HT-29 (cell line): Measurements from ENCODE around the gene ARHGAP36. TPM values are rescaled to one million over a fixed set of nuclear protein-coding genes. Genes with fewer than 3 reads are reported as not detected.

Experiments used
- DNase-seq: peaks from one replicate; pipeline ENCODE4 v3.0.0-alpha.2; 2015; ENCODE audit warnings: low spot score
- total RNA-seq: library from RNA; depleted of rRNA; stranded (reverse); fragments of >200 nt; shearing (Covaris generic); gene quantifications from 2 replicates; pipeline ENCODE4 v1.2.3, GENCODE V29; 2014; rRNA removed

Gene ARHGAP36
- total RNA-seq, 1 experiment from 2014 or later, result not detected

- no peak for DNase-seq
Observed at GRCh38 chrX:131072871-131073571, 14.9 kb downstream of the ARHGAP36 start.

- no peak for DNase-seq
Observed at GRCh38 chrX:131073607-131074006, 15.5 kb downstream of the ARHGAP36 start.

- no peak for DNase-seq
Observed at GRCh38 chrX:131081772-131082740, 23.9 kb downstream of the ARHGAP36 start.

- DNase-seq, result no peak
Observed at GRCh38 chrX:131083510-131084142, 25.5 kb downstream of the ARHGAP36 start.

- DNase-seq, result no peak
Observed at GRCh38 chrX:131084145-131084544, 26.0 kb downstream of the ARHGAP36 start.

GRCh38 chrX:131136776-131137175 is 78.6 kb downstream of the ARHGAP36 start:
- DNase-seq, result no peak

GRCh38 chrX:131139072-131139471 is 80.9 kb downstream of the ARHGAP36 start:
- DNase-seq, result no peak

Other genes starting within 250 kb of the ARHGAP36 start
- gene ENOX2, start 155.1 kb upstream of the ARHGAP36 start, total RNA-seq, result 8.4 and 16.2 TPM in 2 replicates
- 0.74 and 0.83 TPM in 2 replicates for gene IGSF1, start 231.0 kb downstream of the ARHGAP36 start, total RNA-seq